Neutrophil (primary cell): ENCODE measurements around the gene WIPF3.

ENCODE experiments used
- H3K27ac ChIP-seq: fragments of 200-600 bp; sonication (generic); 2 replicates; pipeline ENCODE4 v1.5.1; 2016; ENCODE audit warnings: mild to moderate bottlenecking, moderate library complexity
- H3K27me3 ChIP-seq: fragments of 200-600 bp; sonication (generic); 2 replicates; pipeline ENCODE4 v1.6.0; 2016; ENCODE audit warnings: mild to moderate bottlenecking
- H3K36me3 ChIP-seq: fragments of 200-600 bp; sonication (generic); 2 replicates; pipeline ENCODE4 v1.5.1; 2017
- H3K4me1 ChIP-seq, 2 experiments: fragments of 200-600 bp in 1 of 2; sonication (generic) in 1 of 2; 1 replicate in 1 of 2; 2 replicates in 1 of 2; pipeline versions ENCODE4 v1.5.1 to v1.6.1; 2013 to 2016; ENCODE audit warnings: low read depth in 1 of 2, low read length in 1 of 2, mild to moderate bottlenecking in 1 of 2, moderate library complexity in 1 of 2; ENCODE audit not compliant: control insufficient read depth in 1 of 2, insufficient read depth in 1 of 2
- H3K4me3 ChIP-seq, 2 experiments: fragments of 200-600 bp in 1 of 2; sonication (generic) in 1 of 2; 1 replicate in 1 of 2; 2 replicates in 1 of 2; pipeline ENCODE4 v1.5.1; 2013 to 2016; ENCODE audit warnings: low read depth in 1 of 2, low read length in 1 of 2, mild to moderate bottlenecking in 1 of 2, moderate library complexity in 1 of 2
- H3K9me3 ChIP-seq: fragments of 200-600 bp; sonication (generic); 2 replicates; pipeline ENCODE4 v1.5.1; 2016
- CTCF ChIP-seq: fragments of 200-600 bp; sonication (generic); IDR thresholded peaks from 2 replicates; pipeline ENCODE4 v1.5.1; 2016; ENCODE audit warnings: antibody characterized with exemption

Gene WIPF3

GRCh38 chr7:29833929-29834328, 27.6 kb downstream of the WIPF3 start:
- Histone ChIP-seq H3K27me3 (no peaks in the 10 kb centered on the region), H3K27ac (no peak overlapping the region), H3K4me1 (no peaks in the 10 kb centered on the region), H3K36me3 (no peaks in the 10 kb centered on the region), H3K9me3 (no peaks in the 10 kb centered on the region), H3K4me3 (no peak overlapping the region)
- no peak for TF ChIP-seq CTCF

- no peaks in the 10 kb centered on the region for H3K4me1 ChIP-seq
- H3K9me3 ChIP-seq, result no peaks in the 10 kb centered on the region
- H3K27me3 ChIP-seq, result no peaks in the 10 kb centered on the region
- no peak overlapping the region for H3K27ac ChIP-seq
- TF ChIP-seq CTCF, result no peak
- H3K36me3 ChIP-seq, result no peaks in the 10 kb centered on the region
- no peak overlapping the region for H3K4me3 ChIP-seq
These were observed 29.4 kb downstream of the WIPF3 start for GRCh38 chr7:29835718-29836117.

- Histone ChIP-seq H3K27me3 (no peaks in the 10 kb centered on the region), H3K36me3 (no peaks in the 10 kb centered on the region), H3K4me3 (no peak overlapping the region), H3K9me3 (no peaks in the 10 kb centered on the region), H3K4me1 (no peaks in the 10 kb centered on the region), H3K27ac (no peak overlapping the region)
- TF ChIP-seq CTCF, result no peak
These were observed 33.0 kb downstream of the WIPF3 start for GRCh38 chr7:29839302-29839701.

GRCh38 chr7:29839921-29840320, 33.6 kb downstream of the WIPF3 start:
- no peak overlapping the region for H3K4me3 ChIP-seq
- H3K4me1 ChIP-seq, result no peaks in the 10 kb centered on the region
- no peak overlapping the region for H3K27ac ChIP-seq
- no peak for TF ChIP-seq CTCF
- H3K9me3 ChIP-seq, result no peaks in the 10 kb centered on the region
- H3K27me3 ChIP-seq, result no peaks in the 10 kb centered on the region
- H3K36me3 ChIP-seq, result no peaks in the 10 kb centered on the region

GRCh38 chr7:29840701-29841100, 34.4 kb downstream of the WIPF3 start:
- Histone ChIP-seq H3K27ac (no peak overlapping the region), H3K36me3 (no peaks in the 10 kb centered on the region), H3K4me1 (no peaks in the 10 kb centered on the region), H3K9me3 (no peaks in the 10 kb centered on the region), H3K27me3 (no peaks in the 10 kb centered on the region), H3K4me3 (no peak overlapping the region)
- TF ChIP-seq CTCF, result no peak
